ENCODE measurements around the gene LKAAEAR1. TPM values are rescaled to one million over a fixed set of nuclear protein-coding genes. Genes with fewer than 3 reads are reported as not detected.

The LKAAEAR1 gene
- total and polyA plus RNA-seq, 2 of the 13 experiments (the other 11 are each of a cell fraction or from before 2014, with no cell fraction given), result not detected

DNA sequence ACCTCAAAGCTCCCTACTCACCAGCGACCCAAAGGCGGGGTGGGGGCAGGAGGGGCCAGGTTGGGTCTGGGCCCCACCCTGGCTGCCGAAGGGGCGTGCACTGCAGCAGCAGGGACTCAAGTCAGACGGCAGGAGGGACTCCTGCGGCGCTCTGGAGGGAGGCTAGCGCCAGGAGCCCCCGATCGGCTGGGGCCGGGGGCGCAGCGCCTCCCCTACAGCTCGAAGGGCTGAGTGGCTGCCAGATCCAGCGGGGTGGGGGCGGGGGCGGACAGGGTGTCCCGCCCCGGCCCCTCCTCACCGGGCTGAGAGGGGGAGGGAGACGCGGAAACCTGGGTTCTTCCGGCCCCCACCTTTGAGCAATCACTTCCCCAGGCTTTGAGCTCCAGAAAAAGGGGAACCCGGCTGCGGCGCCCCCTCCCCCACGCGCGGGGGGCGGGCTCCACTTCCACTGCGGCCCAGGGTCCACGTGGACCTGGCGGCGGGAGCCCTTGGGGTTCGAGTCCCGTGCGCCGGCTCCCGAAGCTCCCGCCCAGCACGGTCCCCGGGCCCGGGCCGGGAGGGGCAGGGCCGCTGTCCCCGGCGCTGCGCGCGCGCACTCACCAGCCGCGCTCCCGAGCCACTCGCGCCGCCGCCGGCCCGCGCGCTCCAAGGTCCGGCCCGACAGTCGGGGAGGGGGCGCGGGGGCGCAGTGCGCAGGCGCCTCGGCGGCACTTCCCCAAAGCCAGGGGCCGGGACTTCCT lies 4.8 kb downstream of the LKAAEAR1 start, which contains the start of gene RGS19 (continued):
- TF ChIP-seq ZNF451 (CRISPR knock-in tag; IDR thresholded peaks at IDR 0.05), result no peak
- no peak for TF ChIP-seq POGZ (CRISPR knock-in tag; IDR thresholded peaks at IDR 0.05)
- TF ChIP-seq MEIS1 (CRISPR knock-in tag; IDR thresholded peaks at IDR 0.05; ENCODE audit: borderline replicate concordance), result no peak
- no peak for TF ChIP-seq ZC3H4 (CRISPR knock-in tag; IDR thresholded peaks at IDR 0.05; ENCODE audit: borderline replicate concordance)
- TF ChIP-seq FOXC1 (CRISPR knock-in tag; IDR thresholded peaks at IDR 0.05; ENCODE audit: borderline replicate concordance), result no peak; the same call in 1 of the 2 replicates
- TF ChIP-seq, protein P1, sequence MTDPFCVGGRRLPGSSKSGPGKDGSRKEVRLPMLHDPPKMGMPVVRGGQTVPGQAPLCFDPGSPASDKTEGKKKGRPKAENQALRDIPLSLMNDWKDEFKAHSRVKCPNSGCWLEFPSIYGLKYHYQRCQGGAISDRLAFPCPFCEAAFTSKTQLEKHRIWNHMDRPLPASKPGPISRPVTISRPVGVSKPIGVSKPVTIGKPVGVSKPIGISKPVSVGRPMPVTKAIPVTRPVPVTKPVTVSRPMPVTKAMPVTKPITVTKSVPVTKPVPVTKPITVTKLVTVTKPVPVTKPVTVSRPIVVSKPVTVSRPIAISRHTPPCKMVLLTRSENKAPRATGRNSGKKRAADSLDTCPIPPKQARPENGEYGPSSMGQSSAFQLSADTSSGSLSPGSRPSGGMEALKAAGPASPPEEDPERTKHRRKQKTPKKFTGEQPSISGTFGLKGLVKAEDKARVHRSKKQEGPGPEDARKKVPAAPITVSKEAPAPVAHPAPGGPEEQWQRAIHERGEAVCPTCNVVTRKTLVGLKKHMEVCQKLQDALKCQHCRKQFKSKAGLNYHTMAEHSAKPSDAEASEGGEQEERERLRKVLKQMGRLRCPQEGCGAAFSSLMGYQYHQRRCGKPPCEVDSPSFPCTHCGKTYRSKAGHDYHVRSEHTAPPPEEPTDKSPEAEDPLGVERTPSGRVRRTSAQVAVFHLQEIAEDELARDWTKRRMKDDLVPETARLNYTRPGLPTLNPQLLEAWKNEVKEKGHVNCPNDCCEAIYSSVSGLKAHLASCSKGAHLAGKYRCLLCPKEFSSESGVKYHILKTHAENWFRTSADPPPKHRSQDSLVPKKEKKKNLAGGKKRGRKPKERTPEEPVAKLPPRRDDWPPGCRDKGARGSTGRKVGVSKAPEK (CRISPR knock-in tag; IDR thresholded peaks at IDR 0.05; ENCODE audit: borderline replicate concordance), result no peak
- no peak for TF ChIP-seq ATF4 (CRISPR knock-in tag; IDR thresholded peaks at IDR 0.05)
- TF ChIP-seq ZNF83 (CRISPR knock-in tag; IDR thresholded peaks at IDR 0.05; ENCODE audit: borderline replicate concordance), result 0 out of 2 replicates have a peak, but pooled peaks have one; percentile 26
- TF ChIP-seq PAF1 (CRISPR knock-in tag; IDR thresholded peaks at IDR 0.05), result no peak
- no peak for TF ChIP-seq SMARCE1 (IDR thresholded peaks at IDR 0.05; ENCODE audit: borderline replicate concordance)
- no peak for TF ChIP-seq IRF9 (CRISPR knock-in tag; IDR thresholded peaks at IDR 0.05; ENCODE audit: borderline replicate concordance)
- peak; percentile 41; the same call in 1 of the 2 replicates for TF ChIP-seq ATF7-NPFF (CRISPR knock-in tag; IDR thresholded peaks at IDR 0.05; ENCODE audit: low read depth)
- TF ChIP-seq CREB1 (IDR thresholded peaks at IDR 0.05), result no peak
- no peak for TF ChIP-seq CREB1 (CRISPR knock-in tag; IDR thresholded peaks at IDR 0.05)
- TF ChIP-seq PPARG (CRISPR knock-in tag; conservative IDR thresholded peaks at IDR 0.05), result no peak
- peak in 1 of 2 experiments; percentile 13; a peak in 1 of 4 replicates for TF ChIP-seq KLF16 (CRISPR knock-in tag; IDR thresholded peaks at IDR 0.05)

All from HepG2 (cell line).